CD4-positive, alpha-beta T cell treated with Interferon alpha-2 for 1 hour (primary cell): ENCODE measurements around the gene FGF11.

Source experiments
- DNase-seq, 2 donors: peaks; one replicate each; pipeline ENCODE4 v3.0.0-alpha.2; 2020 to 2022

The FGF11 gene

DNA sequence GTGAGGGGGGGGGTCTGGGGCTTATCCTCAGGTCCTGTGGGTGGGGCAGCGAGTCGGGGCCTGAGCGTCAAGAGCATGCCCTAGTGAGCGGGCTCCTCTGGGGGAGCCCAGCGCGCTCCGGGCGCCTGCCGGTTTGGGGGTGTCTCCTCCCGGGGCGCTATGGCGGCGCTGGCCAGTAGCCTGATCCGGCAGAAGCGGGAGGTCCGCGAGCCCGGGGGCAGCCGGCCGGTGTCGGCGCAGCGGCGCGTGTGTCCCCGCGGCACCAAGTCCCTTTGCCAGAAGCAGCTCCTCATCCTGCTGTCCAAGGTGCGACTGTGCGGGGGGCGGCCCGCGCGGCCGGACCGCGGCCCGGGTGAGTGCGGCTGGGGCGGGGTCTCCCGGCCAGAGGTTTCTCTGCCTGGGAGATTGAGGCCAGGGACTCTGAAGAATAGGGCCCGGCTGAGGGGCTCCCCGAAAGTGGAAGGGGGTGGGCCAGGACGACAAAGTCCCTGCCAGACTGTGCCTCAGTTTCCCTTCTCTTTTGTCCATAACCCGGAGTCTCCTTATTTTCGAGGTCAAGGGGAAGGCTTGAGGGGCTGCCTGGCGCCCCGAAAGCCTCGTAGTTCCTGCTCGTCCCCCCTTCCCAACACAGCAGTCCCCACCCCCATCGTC, at the start of gene FGF11:
Gene FGF11, plus strand, starts transcription at position 51 of the 651 bp plus-strand sequence. Its CDS starts 109 bp downstream, at position 160.
- no peak for DNase-seq

GRCh38 chr17:7389924-7390910, 49.1 kb upstream of the FGF11 start:
- no peak for DNase-seq

- DNase-seq, result no peak
Measured at GRCh38 chr17:7391307-7391706, 48.0 kb upstream of the FGF11 start.

- no peak for DNase-seq
Measured at GRCh38 chr17:7392696-7393612, 46.4 kb upstream of the FGF11 start.

- DNase-seq, result peak; percentile 76 to 81
Measured at GRCh38 chr17:7393613-7394451, 45.5 kb upstream of the FGF11 start.

DNA sequence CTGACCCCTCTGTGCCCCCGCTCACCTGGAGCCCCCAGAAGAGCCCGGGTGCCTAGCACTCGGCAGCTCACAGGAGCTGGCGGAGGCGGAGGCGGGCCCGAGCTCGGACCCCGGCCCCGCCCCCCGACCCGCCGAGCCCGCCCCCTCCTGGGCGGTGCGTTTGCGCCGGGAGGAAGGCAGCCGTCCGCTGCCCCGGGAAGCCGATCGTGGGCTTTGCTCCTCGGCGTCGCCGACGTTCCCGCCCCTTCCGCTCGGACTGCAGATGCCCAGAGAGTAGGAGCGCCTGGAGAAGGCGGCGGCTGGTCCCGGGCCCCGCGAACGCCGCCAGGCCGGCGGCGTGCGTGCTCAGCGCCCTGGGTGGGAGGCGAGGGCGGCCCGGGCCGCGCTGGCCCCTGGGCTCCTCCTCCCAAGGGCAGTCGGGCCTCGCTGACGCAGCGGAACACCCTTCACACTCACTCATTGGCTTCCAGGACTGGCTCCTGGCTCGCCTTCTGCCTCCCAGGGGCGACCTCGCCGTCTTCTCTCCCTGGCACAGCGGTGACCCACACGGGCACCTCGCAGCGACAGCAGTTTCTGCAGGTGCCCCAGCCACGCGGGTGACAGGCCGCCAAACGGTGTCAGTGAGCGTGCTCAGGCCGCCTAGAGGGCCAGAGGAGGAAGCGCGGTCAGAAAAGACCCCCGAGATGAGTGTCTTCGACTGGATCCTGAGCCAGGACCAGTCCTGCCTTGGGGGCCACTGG, 44.7 kb upstream of the FGF11 start, which contains the start of gene PLSCR3:
Gene PLSCR3, minus strand, starts transcription at position 74 of the 740 bp plus-strand sequence. CDS start 415 bp downstream, outside the sequence.
- peak; percentile 77 to 88 for DNase-seq

DNA sequence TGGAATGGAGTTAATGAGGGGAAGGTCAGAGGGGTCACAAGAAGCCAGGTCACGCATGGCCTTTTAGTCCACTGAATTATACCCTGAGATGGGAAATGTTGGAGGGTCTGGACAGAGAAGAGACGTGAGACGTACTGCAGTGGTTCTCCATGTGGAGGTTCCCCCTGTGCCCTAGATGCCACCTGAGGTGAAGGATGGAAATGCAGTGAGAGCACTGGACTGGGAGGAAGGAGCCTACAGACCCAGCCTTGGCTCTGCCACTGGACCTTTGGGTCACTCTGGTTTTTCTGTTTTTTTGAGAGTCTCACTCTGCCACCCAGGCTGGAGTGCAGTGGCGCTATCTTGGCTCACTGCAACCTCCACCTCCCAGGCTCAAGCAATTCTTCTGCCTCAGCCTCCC, 43.2 kb upstream of the FGF11 start:
- no peak for DNase-seq

GRCh38 chr17:7398612-7399011, 40.7 kb upstream of the FGF11 start:
- DNase-seq, result no peak

DNA sequence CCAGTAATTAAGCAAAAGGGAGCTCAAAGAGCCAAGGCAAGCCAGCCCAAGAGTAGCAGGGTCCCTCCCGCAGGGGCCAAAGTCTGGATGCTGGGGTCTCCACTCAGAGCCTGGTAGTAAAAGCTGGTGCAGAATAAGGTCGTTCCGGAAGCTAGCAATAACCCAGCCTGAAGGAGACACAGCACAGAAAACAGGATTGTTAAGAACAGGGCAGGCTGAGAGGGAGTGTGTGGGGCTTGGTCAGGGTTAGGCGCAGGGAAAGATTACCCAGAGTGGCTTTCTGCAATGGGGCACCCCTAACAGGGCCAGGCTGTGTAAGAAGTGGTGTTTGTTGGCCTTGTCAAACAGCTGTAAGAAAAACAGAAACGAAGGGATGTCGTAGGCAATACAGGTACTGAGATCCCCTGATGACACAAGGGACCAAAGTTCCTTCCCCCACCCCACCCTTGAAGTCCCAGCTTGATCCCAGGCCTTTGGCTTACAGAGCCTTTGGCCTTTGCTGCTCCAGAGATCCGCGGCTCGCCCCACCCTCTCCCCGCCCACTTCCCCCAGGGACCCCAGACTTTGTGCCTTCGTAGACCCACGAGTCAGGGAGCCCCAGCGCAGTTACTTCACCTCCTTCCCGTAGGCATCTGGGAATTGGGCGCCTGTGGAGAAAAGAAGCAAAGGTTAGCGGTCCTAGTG, 36.1 kb upstream of the FGF11 start:
- DNase-seq, result peak in 1 of 2 donors; percentile 23

DNA sequence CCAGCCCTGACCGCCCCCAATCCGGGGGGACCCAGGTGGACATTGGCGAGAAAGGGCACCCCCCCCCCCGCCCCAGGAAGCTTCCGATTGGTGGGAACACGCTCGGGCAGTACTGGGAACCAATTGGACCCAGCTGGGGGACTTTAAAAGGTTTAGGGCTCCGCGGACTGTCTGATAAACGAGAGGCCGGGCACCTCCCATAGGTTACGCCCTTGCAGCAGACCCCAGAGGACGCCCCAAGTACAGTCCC, 35.7 kb upstream of the FGF11 start:
- no peak for DNase-seq

DNA sequence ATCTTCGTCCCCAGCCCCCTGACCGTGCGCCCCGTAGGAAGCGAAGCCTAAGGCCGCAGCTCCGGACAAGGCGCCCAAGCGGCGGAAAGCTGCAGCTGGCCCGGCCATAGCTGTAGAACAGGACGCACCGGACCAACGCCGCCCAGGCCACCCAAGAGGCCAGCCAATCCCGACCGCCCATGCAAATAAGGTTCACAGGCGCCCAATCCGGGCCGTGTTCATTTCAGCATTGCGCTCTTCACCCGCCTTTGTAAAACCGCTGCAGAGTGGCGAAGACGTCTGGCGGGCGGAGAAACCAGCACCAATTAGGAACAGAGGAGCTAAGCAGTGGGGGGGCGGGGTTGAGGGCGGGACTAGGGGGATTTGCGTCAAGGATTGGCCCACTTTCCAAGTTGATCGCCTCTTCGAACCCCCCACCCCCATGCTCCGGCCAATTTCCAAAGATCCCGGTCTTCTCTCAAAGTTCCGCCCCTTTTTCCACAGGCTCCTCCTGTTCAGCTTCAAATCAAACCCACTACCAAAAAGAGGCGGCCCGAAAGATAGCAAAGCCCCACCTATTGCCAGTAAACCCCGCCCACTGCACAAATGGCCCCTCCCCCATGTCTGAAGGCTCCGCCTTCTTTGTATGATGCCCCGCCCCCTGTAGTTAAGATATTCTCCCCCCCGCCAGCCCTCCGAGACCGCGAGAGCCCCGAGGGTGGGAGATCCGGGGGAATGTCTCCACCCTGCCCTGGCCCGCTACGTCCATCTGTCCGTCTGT, 35.2 kb upstream of the FGF11 start, which contains the start of gene TMEM256:
Gene TMEM256, minus strand, starts transcription at position 121 of the 760 bp plus-strand sequence. Its CDS starts 13 bp downstream, at position 108.
- DNase-seq, result peak; percentile 97 to 98

DNA sequence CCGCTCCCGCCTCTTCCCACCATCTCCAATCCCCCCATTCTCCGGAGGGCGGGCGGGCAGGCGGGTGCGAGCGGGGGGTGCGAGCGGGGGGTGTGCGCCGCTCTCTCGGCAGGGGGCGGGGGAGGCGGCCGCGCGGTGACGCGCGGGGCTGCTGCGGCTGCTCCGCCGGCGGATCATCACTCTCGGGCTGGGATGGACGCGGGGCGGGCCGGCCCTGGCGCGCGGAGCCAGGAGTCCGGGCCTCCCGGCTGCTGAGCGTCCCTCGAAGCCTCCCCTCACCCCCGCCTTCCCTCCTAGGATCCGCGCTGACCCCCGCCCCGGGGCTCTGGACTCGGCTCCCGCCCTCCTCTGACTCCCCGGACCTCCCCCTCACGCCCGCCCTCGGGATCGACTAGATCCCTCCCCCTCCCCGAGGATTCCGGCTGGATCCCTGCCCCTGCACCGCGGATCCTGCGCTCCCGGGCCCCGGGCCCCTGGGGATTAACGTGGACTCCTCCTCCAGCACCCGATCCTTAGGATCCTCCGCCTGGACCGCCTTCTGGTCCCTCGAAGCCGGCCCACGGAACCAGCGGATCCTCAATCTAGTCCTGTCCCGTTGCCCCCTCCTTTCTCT, 34.5 kb upstream of the FGF11 start:
- DNase-seq, result peak; percentile 70 to 83

GRCh38 chr17:7405350-7406234, 33.7 kb upstream of the FGF11 start:
- no peak for DNase-seq

- no peak for DNase-seq
Measured at GRCh38 chr17:7406235-7406825, 33.0 kb upstream of the FGF11 start.

DNA sequence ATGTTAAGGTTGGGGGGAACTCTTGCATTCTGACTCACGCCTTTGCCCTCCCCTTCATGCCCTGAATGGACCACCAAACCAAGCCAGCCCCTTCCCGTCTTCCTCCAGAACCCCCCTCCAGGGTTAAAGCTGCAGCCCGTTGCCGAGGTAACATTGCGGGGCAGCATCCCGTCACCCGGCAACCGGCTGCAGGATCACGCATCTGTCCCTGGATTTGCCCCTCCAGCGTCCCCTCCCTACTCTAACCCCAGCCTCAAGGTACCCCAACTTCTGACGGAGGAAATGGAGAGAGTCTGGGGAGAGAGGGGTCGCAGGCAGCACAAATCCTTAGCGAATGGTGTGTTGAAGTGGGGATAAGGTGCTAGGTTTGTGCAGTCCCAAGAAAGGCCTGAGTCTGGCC, 32.2 kb upstream of the FGF11 start:
- no peak for DNase-seq

GRCh38 chr17:7407485-7408251, 31.6 kb upstream of the FGF11 start, which contains the start of gene NLGN2:
NLGN2 (plus strand) TSS chr17:7407845; CDS start chr17:7408256, 411 bp downstream.
- DNase-seq, result no peak

DNA sequence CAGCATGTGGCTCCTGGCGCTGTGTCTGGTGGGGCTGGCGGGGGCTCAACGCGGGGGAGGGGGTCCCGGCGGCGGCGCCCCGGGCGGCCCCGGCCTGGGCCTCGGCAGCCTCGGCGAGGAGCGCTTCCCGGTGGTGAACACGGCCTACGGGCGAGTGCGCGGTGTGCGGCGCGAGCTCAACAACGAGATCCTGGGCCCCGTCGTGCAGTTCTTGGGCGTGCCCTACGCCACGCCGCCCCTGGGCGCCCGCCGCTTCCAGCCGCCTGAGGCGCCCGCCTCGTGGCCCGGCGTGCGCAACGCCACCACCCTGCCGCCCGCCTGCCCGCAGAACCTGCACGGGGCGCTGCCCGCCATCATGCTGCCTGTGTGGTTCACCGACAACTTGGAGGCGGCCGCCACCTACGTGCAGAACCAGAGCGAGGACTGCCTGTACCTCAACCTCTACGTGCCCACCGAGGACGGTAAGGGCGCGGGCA, 31.0 kb upstream of the FGF11 start:
- DNase-seq, result peak; percentile 34 to 53
